22Rv1 (cell line): Measurements from ENCODE around the gene KRR1.

Experiments used
- ZFX ChIP-seq: fragments of 450-650 bp; IDR thresholded peaks from 2 replicates; pipeline ENCODE4 v1.6.1; 2017; ENCODE audit warnings: antibody characterized with exemption, borderline replicate concordance
- TF ChIP-seq, protein P1 (sequence below): fragments of 450-650 bp; IDR thresholded peaks from 2 replicates; pipeline ENCODE4 v1.5.1; 2017; ENCODE audit warnings: mild to moderate bottlenecking

DNA sequence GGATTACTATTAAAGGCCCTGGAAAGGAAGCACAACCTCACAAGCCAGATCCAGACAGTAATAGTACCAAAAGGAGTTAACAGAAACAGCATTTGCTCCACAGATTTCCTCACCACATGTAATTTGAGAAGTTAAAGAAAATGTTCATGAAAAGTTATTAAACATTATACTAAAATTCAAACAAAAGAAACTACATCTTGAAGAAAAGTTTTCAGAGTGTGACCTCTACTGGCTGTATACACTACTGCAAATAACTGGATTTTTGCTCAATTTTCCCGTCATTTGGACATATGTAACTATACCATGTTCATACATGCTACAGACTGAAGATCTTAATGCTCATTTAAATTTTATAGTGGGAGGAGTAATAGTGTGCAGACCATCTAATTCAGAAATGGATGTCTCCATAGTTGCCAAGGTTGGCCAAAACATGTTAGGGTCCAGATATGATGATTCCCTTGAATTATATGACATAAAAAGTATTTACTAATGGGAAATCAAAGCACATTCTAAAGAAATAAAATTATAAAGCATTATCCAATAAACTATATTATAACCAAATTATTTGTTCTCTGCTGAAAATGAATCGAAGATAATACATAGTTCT is 5.6 kb downstream of the KRR1 start:
- TF ChIP-seq, protein P1, sequence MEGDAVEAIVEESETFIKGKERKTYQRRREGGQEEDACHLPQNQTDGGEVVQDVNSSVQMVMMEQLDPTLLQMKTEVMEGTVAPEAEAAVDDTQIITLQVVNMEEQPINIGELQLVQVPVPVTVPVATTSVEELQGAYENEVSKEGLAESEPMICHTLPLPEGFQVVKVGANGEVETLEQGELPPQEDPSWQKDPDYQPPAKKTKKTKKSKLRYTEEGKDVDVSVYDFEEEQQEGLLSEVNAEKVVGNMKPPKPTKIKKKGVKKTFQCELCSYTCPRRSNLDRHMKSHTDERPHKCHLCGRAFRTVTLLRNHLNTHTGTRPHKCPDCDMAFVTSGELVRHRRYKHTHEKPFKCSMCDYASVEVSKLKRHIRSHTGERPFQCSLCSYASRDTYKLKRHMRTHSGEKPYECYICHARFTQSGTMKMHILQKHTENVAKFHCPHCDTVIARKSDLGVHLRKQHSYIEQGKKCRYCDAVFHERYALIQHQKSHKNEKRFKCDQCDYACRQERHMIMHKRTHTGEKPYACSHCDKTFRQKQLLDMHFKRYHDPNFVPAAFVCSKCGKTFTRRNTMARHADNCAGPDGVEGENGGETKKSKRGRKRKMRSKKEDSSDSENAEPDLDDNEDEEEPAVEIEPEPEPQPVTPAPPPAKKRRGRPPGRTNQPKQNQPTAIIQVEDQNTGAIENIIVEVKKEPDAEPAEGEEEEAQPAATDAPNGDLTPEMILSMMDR = peak; percentile 86
- no peak for TF ChIP-seq ZFX
